Esophagus (tissue), 2 donors: ENCODE data around the gene KCNJ6. TPM values are rescaled to one million over a fixed set of nuclear protein-coding genes. Genes with fewer than 3 reads are reported as not detected.

Experiments used
- H3K27ac ChIP-seq, 2 donors: one replicate each; pipeline ENCODE4 v1.5.1; 2013; ENCODE audit warnings: low read depth in 2 of 2, mild to moderate bottlenecking in 2 of 2, inconsistent platforms in 1 of 2, low read length in 1 of 2, moderate library complexity in 1 of 2
- H3K27me3 ChIP-seq, 2 donors: one replicate each; pipeline ENCODE4 v1.6.1; 2013; ENCODE audit warnings: low read length in 2 of 2, control low read depth in 1 of 2, mild to moderate bottlenecking in 1 of 2; ENCODE audit not compliant: insufficient read depth in 2 of 2, control insufficient read depth in 1 of 2
- H3K36me3 ChIP-seq, 2 donors: one replicate each; pipeline ENCODE4 v1.6.1; 2013; ENCODE audit warnings: low read length in 1 of 2; ENCODE audit not compliant: control insufficient read depth in 2 of 2, insufficient read depth in 2 of 2
- H3K4me1 ChIP-seq, 2 donors: one replicate each; pipeline ENCODE4 v1.6.1; 2013; ENCODE audit warnings: low read length in 1 of 2; ENCODE audit not compliant: control insufficient read depth in 2 of 2, insufficient read depth in 2 of 2
- H3K4me3 ChIP-seq, 2 donors: one replicate each; pipeline ENCODE4 v1.5.1; 2013; ENCODE audit warnings: low read length in 2 of 2, mild to moderate bottlenecking in 2 of 2, low read depth in 1 of 2, moderate library complexity in 1 of 2
- H3K9me3 ChIP-seq, 2 donors: one replicate each; pipeline ENCODE4 v1.6.1; 2013; ENCODE audit warnings: mild to moderate bottlenecking in 2 of 2, low read depth in 1 of 2, low read length in 1 of 2, moderate library complexity in 1 of 2; ENCODE audit not compliant: control insufficient read depth in 2 of 2, insufficient read depth in 1 of 2
- WGBS, 2 donors: extraction: QIAGEN DNeasy Blood & Tissue Kit; methylation state at CpG; one replicate each; pipeline ENCODE4 v1.1.7; 2013; 5-methylcytosine and 5-hydroxymethylcytosine counted together
- polyA plus RNA-seq, 2 donors: library from polyadenylated mRNA; stranded (reverse); fragments of 200-250 nt; gene quantifications; one replicate each; pipeline ENCODE4 v1.2.3, GENCODE V29; 2013
- donor health status: healthy with polysubstance abuse.
- donor health status: Bipolar disorder and iron deficiency.

The KCNJ6 gene
- polyA plus RNA-seq, 2 donors, result under 0.01 TPM; not detected in 1

DNA sequence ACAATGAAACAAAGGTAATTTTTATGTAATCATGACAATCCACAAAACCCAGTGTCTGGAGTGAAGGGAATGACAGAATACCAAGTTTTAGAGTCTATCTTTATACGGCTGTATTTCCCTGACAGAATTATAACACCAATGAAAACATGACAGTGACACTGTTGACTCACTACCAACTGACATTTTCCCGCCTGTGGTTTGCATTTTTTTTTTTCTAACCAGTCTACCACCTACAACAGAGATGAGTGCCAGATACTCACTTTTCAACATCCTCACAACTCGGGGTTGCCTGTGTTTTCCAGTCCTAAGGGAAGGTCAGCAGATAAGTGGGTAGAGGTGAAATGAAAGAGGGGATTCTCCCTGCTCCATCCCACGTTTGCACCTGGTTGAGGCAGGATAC is 118.9 kb downstream of the KCNJ6 start:
- Histone ChIP-seq H3K36me3 (no peaks in the 10 kb centered on the region), H3K27ac (no peak overlapping the region), H3K27me3 (no peaks in the 10 kb centered on the region), H3K4me3 (no peak overlapping the region), H3K9me3 (peaks cover 0 to 2% of the 10 kb centered on the region in 2 donors), H3K4me1 (no peaks in the 10 kb centered on the region)
- WGBS, 2 donors, result 60 to 79% methylated on average over 4 of the region's 4 CpGs

DNA sequence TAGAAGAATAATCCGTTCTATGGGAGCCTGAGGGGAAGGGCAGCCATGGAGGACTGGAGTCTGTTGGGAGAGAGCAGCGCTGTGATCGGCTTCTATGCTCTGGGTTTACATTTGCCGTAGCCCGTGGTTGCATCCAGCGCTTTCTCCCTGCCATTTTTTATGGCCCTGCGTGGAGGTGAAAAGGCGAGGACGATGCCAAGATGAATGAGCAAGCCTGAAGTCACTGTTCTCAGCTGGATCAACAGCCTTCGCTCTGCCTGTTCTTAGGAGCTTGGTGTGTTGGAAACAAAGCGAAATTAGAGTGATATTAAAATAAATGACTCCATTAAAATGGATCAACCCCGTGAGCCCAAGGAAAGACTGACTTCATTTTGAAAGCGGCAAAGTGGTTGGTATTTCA is 120.2 kb downstream of the KCNJ6 start:
- Histone ChIP-seq H3K27ac (no peak overlapping the region), H3K4me3 (no peak overlapping the region), H3K9me3 (peaks cover 0 to 2% of the 10 kb centered on the region in 2 donors), H3K36me3 (no peaks in the 10 kb centered on the region), H3K4me1 (no peaks in the 10 kb centered on the region), H3K27me3 (no peaks in the 10 kb centered on the region)
- 91 to 93% methylated on average over 13 of the region's 13 CpGs for WGBS, 2 donors

DNA sequence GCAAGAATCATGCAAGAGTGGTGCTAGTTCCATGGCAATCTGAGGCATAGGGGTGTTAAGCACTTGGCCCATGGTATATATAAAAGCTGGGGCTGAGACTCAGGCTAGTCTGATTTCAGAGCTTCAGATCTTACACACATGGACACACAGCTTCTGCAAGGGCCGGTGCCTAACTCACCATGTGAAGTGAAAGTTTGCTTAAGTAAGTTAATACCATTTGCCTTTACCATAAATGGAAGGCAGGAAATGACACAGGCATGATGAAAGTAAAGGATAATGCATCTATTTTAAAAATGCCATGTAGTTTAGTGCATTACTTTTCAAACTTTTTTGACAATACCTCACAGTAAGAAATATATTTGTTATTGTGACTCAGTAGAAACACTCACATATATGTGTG is 122.6 kb downstream of the KCNJ6 start:
- no peaks in the 10 kb centered on the region for H3K36me3 ChIP-seq
- no peak overlapping the region for H3K27ac ChIP-seq
- peaks cover 0 to 2% of the 10 kb centered on the region in 2 donors for H3K9me3 ChIP-seq
- WGBS, 2 donors, result 54 to 63% methylated on average over 1 of the region's 1 CpG
- no peaks in the 10 kb centered on the region for H3K4me1 ChIP-seq
- no peak overlapping the region for H3K4me3 ChIP-seq
- H3K27me3 ChIP-seq, result no peaks in the 10 kb centered on the region

DNA sequence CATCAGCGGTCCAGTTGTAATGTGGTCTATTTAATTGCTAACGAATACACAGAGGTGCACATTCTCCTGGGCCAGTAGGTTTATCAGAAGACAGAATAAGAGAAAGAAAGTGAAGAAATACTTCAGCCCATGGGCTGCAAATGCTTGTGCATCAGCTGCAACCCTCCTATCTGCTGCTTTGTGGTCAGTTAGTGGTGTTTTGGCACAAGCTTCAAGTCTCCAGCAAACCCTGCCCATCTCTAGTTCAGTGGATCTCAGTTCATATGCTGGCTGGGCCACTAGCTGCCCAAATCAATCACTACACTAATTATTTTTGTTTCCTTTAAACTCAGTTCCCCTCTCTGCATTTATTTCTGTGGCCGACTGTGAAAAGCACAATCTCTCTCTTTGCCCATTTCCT is 124.2 kb downstream of the KCNJ6 start:
- Histone ChIP-seq H3K4me1 (no peaks in the 10 kb centered on the region), H3K4me3 (no peak overlapping the region), H3K9me3 (no peaks in the 10 kb centered on the region), H3K27ac (no peak overlapping the region), H3K27me3 (no peaks in the 10 kb centered on the region), H3K36me3 (no peaks in the 10 kb centered on the region)
- 87 to 89% methylated on average over 3 of the region's 3 CpGs for WGBS, 2 donors

DNA sequence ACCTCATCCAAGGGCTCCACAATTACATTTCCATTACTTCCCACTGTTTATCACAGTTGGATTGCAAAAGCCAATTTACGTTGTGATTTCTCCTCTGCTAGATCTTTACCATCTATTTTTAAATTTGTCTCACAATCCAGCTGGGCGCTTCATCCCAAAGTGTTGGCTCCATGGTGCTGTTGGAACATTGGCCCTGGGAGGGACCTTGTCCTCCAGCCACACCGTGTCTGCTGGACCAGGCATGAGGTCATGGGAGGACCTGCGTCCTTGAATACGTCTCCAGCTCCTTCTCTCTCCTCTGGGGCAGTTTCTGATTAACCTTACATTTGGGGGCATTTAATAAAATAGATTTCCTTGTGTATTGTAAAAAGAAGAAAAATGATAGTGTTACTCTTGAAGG is 125.4 kb downstream of the KCNJ6 start:
- Histone ChIP-seq H3K27me3 (no peaks in the 10 kb centered on the region), H3K4me1 (no peaks in the 10 kb centered on the region), H3K9me3 (no peaks in the 10 kb centered on the region), H3K4me3 (no peak overlapping the region), H3K27ac (no peak overlapping the region), H3K36me3 (no peaks in the 10 kb centered on the region)
- 74% methylated on average over 5 of the region's 5 CpGs for whole genome bisulfite sequencing, 2 donors

DNA sequence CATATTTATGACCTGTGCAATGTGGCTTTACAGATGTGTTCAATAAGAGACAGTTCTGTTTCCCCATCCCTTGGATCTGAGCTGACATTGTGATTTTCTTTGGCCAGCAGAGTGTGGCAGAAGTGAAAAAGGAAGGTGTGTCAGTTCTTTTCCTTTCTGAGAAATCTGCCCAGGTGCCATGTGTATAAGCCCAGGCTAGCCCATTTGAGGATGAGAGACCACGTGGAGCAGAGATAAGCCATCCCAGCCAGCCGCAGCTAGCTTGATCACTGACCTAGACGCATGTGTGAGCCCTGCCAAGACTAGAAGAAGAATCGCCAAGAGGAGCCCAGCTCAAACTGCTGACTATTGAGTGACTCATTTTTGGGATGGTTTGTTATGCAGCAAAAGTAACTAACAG is 127.8 kb downstream of the KCNJ6 start:
- Histone ChIP-seq H3K9me3 (no peaks in the 10 kb centered on the region), H3K36me3 (no peaks in the 10 kb centered on the region), H3K4me3 (no peak overlapping the region), H3K4me1 (no peaks in the 10 kb centered on the region), H3K27me3 (no peaks in the 10 kb centered on the region), H3K27ac (no peak overlapping the region)
- 58 to 66% methylated on average over 4 of the region's 4 CpGs for WGBS, 2 donors

DNA sequence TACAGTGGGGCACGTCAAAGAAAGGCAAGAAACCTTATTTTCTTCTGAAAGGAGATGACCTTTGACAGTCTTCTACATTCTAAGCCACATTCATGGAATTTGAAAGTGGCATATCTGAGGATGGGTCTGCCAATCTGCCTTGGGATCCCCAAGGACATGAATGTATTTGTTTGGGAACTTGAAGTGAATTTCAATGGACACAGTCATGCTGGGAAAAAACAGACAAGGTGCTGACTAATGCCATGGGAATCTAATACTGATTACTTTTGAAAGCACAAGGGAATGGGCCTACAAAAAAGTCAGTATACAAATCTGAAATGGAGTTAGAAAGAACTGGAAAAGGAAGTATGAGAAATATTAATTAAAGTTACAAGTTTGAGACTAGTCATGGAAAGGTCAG is 128.8 kb downstream of the KCNJ6 start:
- Histone ChIP-seq H3K27ac (no peak overlapping the region), H3K4me3 (no peak overlapping the region), H3K27me3 (no peaks in the 10 kb centered on the region), H3K4me1 (no peaks in the 10 kb centered on the region), H3K9me3 (no peaks in the 10 kb centered on the region), H3K36me3 (no peaks in the 10 kb centered on the region)
- 73 to 92% methylated on average over 1 of the region's 1 CpG for WGBS, 2 donors

DNA sequence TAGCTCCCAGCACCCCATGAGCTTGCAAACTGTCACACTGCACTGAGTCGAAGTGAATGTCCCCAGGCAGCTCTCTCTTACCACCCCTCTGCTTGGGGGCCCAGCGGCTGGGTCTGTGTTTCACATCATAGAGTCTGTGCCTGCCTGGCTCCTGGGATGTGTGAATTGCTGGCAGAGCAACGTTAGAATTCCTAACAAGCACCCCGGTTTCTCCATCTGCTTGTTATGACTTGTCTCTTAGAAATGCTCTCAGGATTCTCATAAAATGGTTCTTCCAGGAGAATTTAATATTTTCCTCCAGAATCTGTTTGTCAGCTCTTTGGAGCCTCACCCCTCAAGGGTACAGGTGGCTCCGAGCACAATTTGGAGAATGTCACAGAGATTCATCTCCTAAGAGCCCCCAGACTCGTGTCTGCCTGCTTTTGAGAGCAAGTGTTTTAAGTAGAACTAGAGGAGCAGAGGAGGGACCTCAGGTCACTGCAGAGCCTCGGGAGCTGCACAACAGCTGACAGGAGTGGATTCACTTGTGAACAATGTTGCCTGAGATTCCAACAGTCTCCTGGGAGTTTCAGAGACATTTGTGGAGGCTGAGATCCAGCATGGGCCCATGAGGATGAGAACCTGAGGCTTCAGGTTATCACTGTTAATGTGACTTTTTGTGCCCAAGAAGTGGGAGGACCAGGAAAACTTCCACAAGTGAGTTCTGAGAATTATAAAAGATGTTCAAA is 131.5 kb downstream of the KCNJ6 start:
- Histone ChIP-seq H3K4me1 (no peaks in the 10 kb centered on the region), H3K36me3 (no peaks in the 10 kb centered on the region), H3K27me3 (no peaks in the 10 kb centered on the region), H3K9me3 (no peaks in the 10 kb centered on the region), H3K27ac (no peak overlapping the region), H3K4me3 (no peak overlapping the region)
- 49 to 56% methylated on average over 7 of the region's 7 CpGs for WGBS, 2 donors

DNA sequence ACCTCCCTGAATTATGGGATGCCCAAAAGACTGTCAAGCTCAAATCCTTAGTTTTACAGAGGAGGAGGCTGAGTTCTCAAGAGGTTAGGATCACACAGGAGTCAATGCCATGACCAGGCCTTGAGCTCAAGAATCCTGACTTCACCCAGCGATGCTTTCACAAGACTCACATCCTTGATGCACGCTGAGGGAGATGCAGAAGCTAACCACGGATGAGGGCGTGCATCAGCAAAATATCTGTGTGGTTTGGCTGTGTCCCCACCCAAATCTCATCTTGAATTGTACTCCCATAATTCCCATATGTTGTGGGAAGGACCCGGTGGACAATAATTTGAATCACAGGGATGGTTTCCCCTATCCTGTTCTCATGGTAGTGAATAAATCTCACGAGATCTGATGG is 133.2 kb downstream of the KCNJ6 start:
- no peak overlapping the region for H3K27ac ChIP-seq
- H3K4me3 ChIP-seq, result no peak overlapping the region
- H3K27me3 ChIP-seq, result no peaks in the 10 kb centered on the region
- H3K9me3 ChIP-seq, result no peaks in the 10 kb centered on the region
- no peaks in the 10 kb centered on the region for H3K4me1 ChIP-seq
- 92% methylated on average over 6 of the region's 6 CpGs for WGBS, 2 donors
- H3K36me3 ChIP-seq, result no peaks in the 10 kb centered on the region
